ENCODE measurements around the gene F2. TPM values are rescaled to one million over a fixed set of nuclear protein-coding genes. Genes with fewer than 3 reads are reported as not detected.

The F2 gene
- total and polyA plus RNA-seq, 11 donors: 0.08 to 0.18 (median 0.17) TPM; not detected in 8

- no peaks in the 10 kb centered on the region for H3K27me3 ChIP-seq
- no peaks in the 10 kb centered on the region for H3K9me3 ChIP-seq
- DNase-seq (no peak), ATAC-seq (no peak)
- H3K27ac ChIP-seq: no peak overlapping the region
- 92 to 97% (median 94%) methylated on average over 4 of the region's 4 CpGs for WGBS, 4 donors
- H3K4me1 ChIP-seq: no peaks in the 10 kb centered on the region
- no peak overlapping the region for H3K4me3 ChIP-seq
- no peak for TF ChIP-seq POLR2A (IDR thresholded peaks at IDR 0.05)
- TF ChIP-seq CTCF (IDR thresholded peaks at IDR 0.05): no peak
- intact Hi-C loops (cut with DNase I): loop anchor here in 1 of 10 donors (5.0 kb wide), 1 partner anchor 36 kb away; no protein-coding TSS in a partner anchor
- peaks cover 0 to 99% (median 92%) of the 10 kb centered on the region in 9 donors for H3K36me3 ChIP-seq
These were observed 59.4 kb downstream of the F2 start for GRCh38 chr11:46778416-46778815.

Small RNA genes lying within 50 kb of the gene (microRNA-seq; reads per million reads assigned to microRNA genes)
- gene MIR5582: 0 to 0.60 (median 0.13) reads per million in 4 donors

Other genes with a start within 250 kb of the F2 start
- 10 to 100 TPM; 13.3 to 23.5 (median 16.7) TPM for gene AMBRA1, start 125.2 kb upstream of the F2 start, total RNA-seq
- gene AMBRA1, start 125.2 kb upstream of the F2 start, polyA plus RNA-seq: 10 to 100 TPM in 1 of 2 donors, 1 to 10 TPM in 1; 5.6 to 11.0 TPM
- gene HARBI1, start 102.0 kb upstream of the F2 start, total RNA-seq: 1 to 10 TPM; 2.5 to 4.5 (median 3.5) TPM
- gene HARBI1, start 102.0 kb upstream of the F2 start, polyA plus RNA-seq: 1 to 10 TPM; 2.1 to 3.8 TPM
- 10 to 100 TPM; 38.8 to 74.8 (median 48.7) TPM for gene ATG13, start 101.7 kb upstream of the F2 start, total RNA-seq
- 10 to 100 TPM; 26.7 to 50.7 TPM for gene ATG13, start 101.7 kb upstream of the F2 start, polyA plus RNA-seq
- 100 to 1,000 TPM in 4 of 9 donors, 10 to 100 TPM in 5; 57.5 to 309 (median 78.9) TPM for gene ARHGAP1, start 18.6 kb upstream of the F2 start, total RNA-seq
- 10 to 100 TPM; 38.8 to 58.0 TPM for gene ARHGAP1, start 18.6 kb upstream of the F2 start, polyA plus RNA-seq
- 1 to 10 TPM; 5.3 to 10.0 (median 7.1) TPM for gene ZNF408, start 18.2 kb upstream of the F2 start, total RNA-seq
- 1 to 10 TPM; 5.6 to 8.5 TPM for gene ZNF408, start 18.2 kb upstream of the F2 start, polyA plus RNA-seq
- gene CKAP5, start 127.1 kb downstream of the F2 start, total RNA-seq: 100 to 1,000 TPM in 1 of 9 donors, 10 to 100 TPM in 8; 41.7 to 108 (median 76.0) TPM
- gene CKAP5, start 127.1 kb downstream of the F2 start, polyA plus RNA-seq: 10 to 100 TPM; 12.3 to 27.4 TPM
- 10 to 100 TPM; 14.9 to 29.1 (median 20.0) TPM for gene LRP4, start 199.3 kb downstream of the F2 start, total RNA-seq
- 10 to 100 TPM in 1 of 2 donors, 1 to 10 TPM in 1; 9.1 to 16.3 TPM for gene LRP4, start 199.3 kb downstream of the F2 start, polyA plus RNA-seq
- 10 to 100 TPM; 12.7 to 19.4 (median 14.7) TPM for gene CSTPP1, start 217.5 kb downstream of the F2 start, total RNA-seq
- gene CSTPP1, start 217.5 kb downstream of the F2 start, polyA plus RNA-seq: 10 to 100 TPM in 1 of 2 donors, 1 to 10 TPM in 1; 9.9 to 33.4 TPM

All from heart left ventricle (tissue), 16 donors.